NCI-H2171 treated with DMSO at 0.1 percent for 48 hours (cell line): ENCODE measurements around the gene BAD.
"Not testable (repeated sequence)": the region's sequence is repeated elsewhere in the genome, so short reads cannot be mapped to it uniquely, and the experiment has no call there.

Experiments
- DNase-seq: peaks from one replicate; lab custom pipeline; 2025; lab: John Stamatoyannopoulos, UW

BAD gene

DNA sequence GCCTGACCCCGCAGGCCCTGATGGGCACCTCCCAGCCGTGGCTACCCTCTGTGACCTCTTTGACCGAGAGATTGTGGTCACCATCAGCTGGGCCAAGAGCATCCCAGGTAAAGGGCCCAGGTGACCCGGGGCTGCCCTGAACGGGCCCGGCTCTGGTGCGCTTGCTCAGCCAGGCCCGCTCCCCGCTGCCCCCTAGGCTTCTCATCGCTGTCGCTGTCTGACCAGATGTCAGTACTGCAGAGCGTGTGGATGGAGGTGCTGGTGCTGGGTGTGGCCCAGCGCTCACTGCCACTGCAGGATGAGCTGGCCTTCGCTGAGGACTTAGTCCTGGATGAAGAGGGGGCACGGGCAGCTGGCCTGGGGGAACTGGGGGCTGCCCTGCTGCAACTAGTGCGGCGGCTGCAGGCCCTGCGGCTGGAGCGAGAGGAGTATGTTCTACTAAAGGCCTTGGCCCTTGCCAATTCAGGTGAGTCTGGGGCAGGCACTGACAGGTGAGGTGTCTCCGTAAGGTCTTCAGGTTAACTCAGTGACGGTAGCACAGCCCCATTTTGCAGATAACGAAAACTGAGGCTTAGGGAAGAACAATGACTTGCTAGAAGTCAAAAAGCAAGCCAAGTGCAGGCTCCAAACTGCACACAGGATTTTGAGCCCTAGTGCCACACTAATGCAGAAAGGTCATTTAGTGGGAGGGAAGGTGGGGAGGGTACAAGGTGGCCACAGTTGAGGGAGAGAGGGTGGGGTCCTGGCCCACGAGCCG, 30.5 kb upstream of the BAD start:
- no peak for DNase-seq

DNA sequence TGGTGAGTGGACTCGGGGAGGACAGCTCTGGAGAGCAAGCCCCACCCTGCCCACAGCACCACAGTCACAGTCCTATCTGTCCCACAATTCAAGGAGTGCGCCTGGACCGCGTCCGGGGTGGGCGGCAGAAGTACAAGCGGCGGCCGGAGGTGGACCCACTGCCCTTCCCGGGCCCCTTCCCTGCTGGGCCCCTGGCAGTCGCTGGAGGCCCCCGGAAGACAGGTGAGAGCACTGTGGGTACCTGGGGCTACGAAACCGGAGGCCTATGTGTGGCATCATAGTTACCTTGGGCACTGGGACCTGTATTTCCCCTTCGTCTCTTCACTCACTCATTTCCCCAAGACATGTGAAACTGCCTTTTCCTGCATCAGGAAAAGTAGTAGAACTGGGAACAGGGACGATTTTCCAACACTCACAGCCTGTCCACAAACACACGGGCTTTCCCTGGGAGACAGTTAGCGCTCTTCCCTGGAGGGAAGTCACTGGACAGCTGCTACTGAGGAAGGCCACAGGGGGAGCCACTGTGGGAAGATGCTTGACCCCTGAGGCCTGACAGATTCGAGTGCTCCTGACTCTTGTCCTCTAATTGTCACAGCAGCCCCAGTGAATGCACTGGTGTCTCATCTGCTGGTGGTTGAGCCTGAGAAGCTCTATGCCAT, 29.8 kb upstream of the BAD start:
- DNase-seq = no peak

DNA sequence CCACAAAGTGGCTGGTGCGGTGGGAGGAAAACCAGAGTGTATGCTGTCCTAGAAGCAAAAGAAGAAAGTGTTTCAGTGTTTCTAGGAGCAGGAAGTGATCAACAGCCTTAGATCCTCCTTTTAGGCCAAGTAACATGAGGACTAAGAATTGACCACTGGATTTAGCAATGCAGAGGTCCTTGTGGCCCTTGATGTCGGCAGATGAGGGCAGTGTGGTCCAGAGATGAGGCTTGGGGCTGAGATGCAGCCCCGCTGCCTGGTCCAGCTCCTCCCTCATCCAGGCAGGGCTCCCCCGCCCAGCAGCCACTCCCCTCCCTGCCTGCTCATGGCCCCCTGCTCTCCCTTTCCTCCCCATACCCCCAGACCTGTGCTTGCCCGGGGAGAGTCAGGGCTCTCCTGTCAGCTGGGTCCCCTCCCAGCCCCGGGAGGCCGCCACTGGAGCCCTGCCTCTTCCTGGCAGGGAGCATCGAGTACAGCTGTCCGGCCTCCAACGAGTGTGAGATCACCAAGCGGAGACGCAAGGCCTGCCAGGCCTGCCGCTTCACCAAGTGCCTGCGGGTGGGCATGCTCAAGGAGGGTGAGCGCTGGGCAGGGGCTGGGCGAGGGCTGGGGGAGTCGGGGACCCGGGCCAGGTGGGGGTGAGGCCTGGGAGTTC, 29.2 kb upstream of the BAD start:
- DNase-seq = no peak

DNA sequence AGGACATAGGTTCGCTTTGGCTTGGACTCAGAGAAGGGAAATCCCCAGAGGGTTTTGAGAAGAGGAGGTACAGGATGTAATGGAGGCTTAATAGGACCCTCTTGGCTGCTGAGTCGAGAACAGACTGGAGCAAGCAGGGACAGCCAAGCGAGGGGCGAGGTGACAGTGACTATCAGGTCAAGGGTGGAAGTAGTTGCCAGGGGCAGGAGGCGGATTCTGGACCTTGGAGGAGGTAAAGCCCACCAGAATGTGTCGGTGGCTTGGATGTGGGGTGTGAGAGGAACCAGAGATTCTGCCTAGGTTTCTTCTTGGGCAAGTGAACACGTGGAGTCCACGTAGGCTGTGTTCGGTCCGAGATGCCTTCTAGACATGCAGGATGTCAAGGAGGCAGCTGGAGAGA, 28.5 kb upstream of the BAD start:
- no peak for DNase-seq

DNA sequence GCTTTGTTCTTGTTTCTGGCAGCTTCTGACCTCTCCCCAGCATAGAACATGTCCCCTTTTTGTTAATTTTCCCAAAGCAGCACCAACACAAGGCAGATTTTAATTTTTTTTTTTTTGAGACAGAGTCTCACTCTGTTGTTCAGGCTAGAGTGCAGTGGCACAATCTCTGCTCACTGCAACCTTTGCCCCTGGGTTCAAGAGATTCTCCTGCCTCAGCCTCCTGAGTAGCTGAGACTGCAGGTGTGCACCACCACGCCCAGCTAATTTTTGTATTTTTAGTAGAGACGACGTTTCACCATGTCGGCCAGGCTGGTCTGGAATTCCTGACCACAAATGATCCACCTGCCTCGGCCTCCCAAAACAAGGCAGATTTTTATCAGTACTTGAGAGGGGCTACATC, 23.3 kb upstream of the BAD start:
- DNase-seq = not testable (repeated sequence)

DNA sequence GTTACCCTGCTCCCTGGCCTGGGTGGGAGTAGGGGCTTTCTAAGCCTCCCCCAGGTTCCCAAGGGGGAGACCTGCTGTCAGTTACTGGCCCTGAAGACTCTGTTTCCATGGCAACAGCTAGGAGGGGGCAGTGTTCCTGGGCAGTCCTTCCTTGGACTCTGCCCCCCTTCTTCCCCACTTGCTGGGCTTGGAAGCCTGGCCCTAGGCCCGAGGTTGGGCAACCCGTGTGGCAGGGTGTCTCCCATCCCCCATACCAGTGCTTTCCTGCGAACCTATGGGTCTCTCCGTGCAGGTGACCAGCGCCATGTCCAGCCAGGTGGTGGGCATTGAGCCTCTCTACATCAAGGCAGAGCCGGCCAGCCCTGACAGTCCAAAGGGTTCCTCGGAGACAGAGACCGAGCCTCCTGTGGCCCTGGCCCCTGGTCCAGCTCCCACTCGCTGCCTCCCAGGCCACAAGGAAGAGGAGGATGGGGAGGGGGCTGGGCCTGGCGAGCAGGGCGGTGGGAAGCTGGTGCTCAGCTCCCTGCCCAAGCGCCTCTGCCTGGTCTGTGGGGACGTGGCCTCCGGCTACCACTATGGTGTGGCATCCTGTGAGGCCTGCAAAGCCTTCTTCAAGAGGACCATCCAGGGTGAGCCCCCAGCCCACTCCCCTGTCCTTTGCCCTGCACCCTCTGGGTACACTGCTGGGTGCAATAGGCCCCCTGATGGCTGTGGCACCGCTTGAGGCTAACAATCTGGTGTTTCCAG, 22.6 kb upstream of the BAD start:
- no peak for DNase-seq

DNA sequence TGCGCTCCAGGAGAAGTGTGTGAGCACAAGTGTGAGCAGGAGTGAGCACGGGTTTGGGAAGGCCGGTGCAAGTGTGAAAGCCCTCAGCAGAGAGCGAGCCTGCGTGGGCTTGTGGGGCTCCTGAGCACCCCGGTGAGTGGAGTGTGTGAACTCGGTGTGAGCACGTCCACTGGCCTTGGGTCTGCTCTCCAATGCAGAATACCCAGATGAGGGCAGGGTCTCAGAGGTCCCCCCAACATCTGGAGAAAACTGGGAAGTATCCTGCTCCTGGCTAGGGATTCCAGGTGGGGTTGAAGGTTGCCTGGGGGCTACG, 22.1 kb upstream of the BAD start:
- DNase-seq = no peak

DNA sequence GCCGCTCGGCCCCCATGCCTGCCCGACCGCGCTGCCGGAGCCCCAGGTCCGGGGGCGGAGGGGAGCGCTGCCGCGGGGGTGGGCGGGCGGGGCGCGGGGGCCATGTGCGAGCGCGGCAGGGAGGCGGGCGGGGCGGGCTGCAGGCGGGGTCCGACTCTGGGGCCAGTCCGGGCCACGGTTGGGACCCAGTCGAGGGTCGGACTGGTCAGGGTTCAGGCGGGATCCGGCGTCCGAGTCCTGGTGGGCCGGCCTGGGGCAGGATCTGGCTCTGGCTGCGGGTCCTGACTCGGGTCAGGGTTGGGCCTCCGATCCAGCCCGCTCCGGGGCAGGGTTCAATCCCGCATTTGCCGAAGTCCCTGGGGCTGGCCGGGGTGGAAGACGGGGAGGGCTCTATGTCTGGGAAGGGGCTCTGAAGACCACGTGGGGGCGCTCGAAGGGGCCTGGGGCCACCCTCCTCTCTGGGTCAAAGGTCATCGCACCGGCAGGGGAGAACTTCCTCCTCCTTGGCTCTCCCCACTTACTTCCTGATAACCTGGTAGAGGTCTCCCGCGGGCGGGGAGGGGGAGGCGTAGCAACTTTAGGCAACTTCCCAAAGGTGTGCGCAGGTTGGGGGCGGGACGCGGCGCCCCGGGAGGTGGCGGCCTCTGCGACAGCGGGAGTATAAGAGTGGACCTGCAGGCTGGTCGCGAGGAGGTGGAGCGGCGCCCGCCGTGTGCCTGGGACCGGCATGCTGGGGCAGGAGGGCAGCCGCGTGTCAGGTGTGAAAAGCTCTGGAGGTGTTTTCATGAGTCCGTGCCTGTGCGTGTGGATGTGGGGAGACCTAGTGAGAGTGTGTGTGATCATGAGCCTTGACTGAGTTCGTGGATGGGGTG, 21.5 kb upstream of the BAD start:
- DNase-seq = peak; percentile 60

DNA sequence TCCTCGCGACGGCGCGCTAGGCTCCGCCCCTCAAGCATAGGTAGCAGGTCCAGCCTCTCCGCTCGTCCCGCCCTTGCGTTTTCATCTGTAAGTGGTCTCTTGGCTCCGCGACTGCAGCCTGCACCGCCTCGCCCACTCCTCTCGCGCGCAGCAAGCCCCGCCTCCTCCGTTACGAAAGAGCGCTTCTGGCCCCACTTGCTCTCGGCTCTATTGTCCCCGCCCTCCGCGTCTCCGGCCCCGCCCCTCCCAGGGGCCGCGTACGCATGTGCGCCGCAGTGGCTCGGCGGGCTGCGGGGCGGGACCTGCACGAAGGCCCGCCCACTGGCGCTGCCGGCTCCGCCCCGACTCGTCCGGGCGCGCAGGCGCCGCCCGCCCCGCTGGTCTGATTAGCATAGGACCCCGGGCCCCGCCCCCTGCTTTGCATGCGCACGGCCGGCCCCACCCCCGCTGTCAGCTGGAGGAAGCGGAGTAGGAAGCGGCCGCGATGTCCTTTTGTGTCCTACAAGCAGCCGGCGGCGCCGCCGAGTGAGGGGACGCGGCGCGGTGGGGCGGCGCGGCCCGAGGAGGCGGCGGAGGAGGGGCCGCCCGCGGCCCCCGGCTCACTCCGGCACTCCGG, 20.7 kb upstream of the BAD start, which contains the start of gene ESRRA:
ESRRA (plus strand) TSS at position 450 of the 616 bp plus-strand sequence. CDS start 1,656 bp downstream, outside the sequence.
- DNase-seq = peak; percentile 99

DNA sequence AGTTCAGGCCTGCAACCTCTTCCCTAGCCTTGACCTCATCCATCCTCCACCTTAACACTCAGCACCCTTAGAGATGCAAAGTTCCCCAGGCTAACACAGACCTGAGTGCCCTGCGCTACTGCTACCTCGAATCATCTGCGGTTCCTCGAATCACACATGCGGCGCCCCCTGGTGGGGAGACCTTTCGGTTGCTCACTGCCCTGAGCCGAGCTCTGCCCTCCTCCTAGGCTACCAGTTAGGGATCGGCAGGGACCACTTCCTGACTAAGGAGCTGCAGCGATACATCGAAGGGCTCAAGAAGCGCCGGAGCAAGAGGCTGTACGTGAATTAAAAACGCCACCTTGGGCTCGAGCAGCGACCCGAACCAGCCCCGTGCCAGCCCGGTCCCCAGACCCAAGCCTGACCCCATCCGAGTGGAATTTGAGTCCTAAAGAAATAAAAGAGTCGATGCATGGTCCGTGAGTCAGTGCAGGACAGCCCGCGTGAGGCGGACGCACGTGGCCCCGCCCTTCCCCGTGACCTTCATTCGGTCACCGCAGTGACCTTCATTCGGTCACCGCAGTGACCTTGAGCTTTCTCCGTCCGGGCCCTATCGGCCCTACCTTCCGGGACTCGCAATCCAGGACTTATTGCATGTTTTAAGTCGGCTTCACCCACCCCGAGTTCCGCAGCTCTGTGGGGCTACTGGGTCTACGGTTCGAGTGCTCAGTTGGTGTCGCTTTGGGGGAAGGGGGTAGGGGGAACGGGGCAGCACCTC, 20.0 kb upstream of the BAD start:
- peak; percentile 85 for DNase-seq

DNA sequence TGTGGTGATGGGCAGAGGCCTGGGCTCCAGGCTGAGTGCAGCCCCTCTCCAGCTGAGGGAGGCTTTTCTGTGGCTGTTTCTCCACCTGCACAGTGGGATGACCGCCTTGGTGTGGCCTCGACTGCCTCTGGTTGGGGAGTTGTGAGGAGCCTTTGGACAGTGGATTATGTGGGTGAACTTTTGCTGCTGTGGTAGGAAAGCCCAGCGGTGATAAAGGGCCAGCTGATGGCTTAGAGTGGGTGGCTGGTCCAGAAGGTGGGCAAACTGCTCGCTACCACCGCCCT, 19.5 kb upstream of the BAD start:
- DNase-seq = no peak

DNA sequence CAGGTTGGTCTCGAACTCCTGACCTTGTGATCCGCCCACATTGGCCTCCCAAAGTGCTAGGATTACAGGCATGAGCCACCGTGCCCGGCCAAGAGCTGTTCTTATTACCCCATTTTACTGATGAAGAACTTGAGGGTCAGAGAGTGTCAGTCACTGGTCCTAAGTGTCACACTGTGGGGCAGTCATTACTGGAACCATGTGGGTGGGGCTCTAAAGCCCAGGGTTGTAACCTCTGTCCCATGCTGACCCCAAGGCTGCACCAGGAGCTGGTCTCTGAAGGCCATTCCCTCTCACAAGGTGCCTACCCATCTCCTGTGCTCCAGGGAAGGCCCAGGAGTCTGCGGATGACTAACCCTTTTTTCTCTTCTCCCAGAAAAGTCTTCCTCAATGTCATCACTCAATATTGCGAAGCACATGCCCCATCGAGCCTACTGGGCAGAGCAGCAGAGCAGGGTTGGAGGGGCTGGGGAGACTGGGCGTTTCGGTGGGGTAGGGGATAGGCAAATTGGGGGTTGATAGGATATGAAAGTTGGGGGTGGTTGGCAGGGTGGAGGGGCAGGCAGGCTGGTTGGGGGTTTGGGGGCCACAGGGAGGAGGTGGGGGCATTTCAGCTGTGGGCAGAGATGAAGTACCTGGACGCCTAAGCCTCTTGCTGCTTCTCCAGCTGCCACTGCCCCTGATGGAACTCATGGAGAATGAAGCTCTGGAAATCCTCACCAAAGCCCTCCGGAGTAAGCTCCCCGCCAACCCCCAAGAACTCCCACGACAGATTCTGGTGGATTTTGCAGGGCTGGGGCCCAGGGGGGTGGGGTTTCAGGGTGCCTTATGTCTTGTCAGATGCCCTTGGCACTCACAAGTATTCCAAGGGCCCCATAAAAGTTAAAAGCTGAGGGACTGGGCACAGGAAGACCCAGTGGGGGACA, 18.9 kb upstream of the BAD start:
- no peak for DNase-seq

DNA sequence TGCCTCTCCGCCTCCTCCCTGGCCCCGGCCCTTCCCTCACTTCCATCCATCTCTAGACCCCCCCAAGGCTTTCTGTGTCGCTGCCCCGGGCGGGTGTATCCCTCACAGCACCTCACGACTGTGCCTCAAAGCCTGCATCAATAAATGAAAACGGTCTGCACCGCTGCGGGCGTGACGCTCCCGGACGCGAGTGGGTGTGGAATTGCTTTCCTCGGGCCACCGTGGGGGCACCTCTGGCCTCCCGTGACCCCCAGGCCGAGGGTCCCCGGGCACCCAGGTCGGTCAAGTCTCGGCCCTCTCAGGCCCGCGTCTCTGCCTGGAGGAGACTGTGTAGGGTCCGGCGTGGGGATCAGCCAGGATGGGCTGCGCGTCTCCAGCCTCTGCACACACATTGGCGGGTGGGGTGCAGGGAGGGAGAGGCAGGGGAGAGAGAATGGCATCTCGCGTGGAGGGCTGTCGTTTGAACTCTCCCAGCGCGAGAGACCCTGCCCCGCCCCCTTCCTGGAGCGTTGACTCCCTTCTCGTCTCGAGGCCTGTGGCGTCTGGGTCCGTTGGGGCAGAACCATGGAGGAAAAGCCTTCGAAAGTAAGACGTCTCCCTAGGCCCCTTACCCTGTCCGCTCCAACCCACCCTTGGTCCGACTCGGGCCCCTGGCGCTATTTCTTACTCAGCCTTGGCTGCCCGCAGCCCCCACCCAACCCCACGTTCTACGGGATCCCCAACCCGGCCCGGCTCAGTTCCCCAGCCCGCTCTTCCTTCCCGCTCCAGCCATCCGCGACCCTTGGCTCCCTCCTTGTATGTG, 15.6 kb upstream of the BAD start, which contains the start of gene CATSPERZ:
CATSPERZ (plus strand) TSS at position 512 of the 802 bp plus-strand sequence; CDS start at position 565, 53 bp downstream.
- no peak for DNase-seq

DNA sequence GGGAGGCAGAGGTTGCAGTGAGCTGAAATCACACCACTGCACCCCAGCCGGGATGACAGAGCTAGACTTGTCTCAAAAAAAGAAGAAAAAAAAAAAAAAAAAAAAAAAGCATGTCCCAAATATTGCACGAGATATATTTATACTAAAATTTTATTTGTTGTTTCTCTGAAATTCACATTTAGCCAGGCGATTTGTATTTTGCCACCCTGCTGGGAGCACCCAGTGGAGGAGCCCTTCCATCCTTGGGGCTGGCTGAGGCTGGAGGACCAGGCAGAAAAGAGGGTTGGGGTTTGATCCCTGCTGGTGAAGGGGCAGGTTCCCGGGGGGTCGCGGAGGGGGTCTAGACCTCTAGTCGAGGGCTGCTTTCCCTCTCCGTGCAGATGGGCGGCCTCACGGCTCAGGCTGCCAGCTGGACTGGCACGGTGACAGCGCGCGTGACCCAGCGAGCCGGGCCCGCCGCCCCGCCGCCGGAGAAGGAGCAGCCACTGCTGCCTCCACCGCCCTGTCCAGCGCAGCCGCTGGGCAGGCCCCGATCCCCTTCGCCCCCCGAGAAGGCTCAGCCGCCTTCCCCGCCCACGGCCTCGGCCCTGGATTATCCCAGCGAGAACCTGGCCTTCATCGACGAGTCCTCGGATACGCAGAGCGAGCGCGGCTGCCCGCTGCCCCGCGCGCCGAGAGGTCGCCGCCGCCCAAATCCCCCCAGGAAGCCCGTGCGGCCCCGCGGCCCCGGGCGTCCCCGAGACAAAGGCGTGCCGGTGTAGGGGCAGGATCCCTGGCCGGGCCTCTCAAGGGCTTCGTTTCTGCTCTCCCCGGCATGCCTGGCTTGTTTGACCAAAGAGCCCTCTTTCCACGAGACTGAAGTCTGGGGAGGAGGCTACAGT, 14.7 kb upstream of the BAD start:
- DNase-seq = no peak

DNA sequence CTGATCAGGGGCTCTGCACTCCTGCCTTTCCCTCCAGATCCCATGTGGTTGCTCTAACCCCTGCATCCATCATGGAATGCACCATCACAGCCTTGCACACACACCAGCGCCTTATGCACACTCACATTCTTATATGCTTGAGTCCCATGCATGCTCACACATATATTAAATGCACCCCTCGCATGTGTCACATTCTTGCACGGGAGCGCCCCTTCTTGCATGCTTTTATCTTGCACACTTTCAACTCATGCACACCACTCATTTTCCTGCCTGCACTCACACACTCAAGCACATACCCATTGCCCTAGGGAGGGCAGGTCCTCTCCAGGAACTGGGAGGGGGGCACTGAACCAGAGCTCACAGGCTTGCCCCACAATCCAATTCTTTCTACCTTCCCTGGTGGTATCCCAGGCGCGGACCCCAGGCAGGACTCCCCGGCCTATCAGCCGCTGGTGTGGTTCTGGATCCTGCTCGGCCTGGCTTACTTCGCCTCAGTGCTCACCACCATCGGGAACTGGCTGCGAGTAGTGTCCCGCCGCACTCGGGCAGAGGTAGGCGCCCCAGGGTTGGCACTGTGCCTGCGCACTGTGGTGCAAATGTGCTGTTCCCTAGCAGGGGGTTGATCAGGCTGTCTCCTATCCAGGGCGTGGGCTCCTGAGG, 13.4 kb upstream of the BAD start:
- no peak for DNase-seq

DNA sequence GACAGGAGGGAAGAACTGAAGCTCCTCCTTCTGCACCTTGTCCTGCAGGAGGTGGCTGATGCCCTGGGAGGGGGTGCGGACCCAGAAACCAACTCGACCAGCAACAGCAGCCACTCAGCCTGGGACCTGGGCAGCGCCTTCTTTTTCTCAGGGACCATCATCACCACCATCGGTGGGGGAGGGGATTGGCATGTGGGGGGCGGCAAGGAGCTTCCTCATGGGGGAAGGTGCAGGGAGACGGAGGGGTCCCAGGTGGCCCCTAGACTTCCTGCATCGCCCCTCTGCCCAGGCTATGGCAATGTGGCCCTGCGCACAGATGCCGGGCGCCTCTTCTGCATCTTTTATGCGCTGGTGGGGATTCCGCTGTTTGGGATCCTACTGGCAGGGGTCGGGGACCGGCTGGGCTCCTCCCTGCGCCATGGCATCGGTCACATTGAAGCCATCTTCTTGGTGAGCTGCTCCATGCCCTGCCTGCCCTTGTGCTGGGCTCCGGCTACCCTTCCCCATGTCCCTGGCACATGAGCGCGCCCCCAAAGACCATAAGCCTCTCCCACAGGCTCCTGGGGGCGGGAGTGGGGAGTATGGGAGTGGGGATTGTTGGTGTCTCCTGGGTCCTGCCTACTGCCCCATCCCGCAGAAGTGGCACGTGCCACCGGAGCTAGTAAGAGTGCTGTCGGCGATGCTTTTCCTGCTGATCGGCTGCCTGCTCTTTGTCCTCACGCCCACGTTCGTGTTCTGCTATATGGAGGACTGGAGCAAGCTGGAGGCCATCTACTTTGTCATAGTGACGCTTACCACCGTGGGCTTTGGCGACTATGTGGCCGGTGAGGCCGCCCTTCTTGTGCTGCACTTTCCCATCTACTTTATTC, 12.6 kb upstream of the BAD start:
- DNase-seq = no peak
